Fibroblast of pulmonary artery (primary cell): Measurements from ENCODE around the gene EIF1AX.
"Not testable (repeated sequence)": the region's sequence is repeated elsewhere in the genome, so short reads cannot be mapped to it uniquely, and the experiment has no call there.

Experiments
- DNase-seq: peaks from one replicate; pipeline ENCODE4 v3.0.0-alpha.2; 2010; ENCODE audit warnings: low read depth
- H3K4me3 ChIP-seq: replicated peaks from 2 replicates; pipeline ENCODE4 v1.5.1; 2011; ENCODE audit warnings: low read depth, mild to moderate bottlenecking, control low read depth, low read length, moderate library complexity
- CTCF ChIP-seq: IDR thresholded peaks from 2 replicates; pipeline ENCODE4 v1.5.1; 2011; ENCODE audit warnings: mild to moderate bottlenecking, control low read depth, low read length, inconsistent platforms; ENCODE audit errors: missing control alignments

EIF1AX gene

GRCh38 chrX:20171887-20172286 is 30.2 kb upstream of the EIF1AX start:
- no peak for DNase-seq
- TF ChIP-seq CTCF: no peak
- no peak overlapping the region for H3K4me3 ChIP-seq

GRCh38 chrX:20162516-20162915 is 20.9 kb upstream of the EIF1AX start:
- not testable (repeated sequence) for DNase-seq, H3K4me3 ChIP-seq

GRCh38 chrX:20159797-20160385 is 18.3 kb upstream of the EIF1AX start:
- no peak for TF ChIP-seq CTCF
- no peak overlapping the region for H3K4me3 ChIP-seq
- DNase-seq: no peak

GRCh38 chrX:20151689-20152088 is 10.1 kb upstream of the EIF1AX start:
- no peak for DNase-seq
- H3K4me3 ChIP-seq: no peak overlapping the region
- TF ChIP-seq CTCF: no peak

- no peak overlapping the region for H3K4me3 ChIP-seq
- TF ChIP-seq CTCF: no peak
- DNase-seq: no peak
Observed at GRCh38 chrX:20149326-20149725, 7.7 kb upstream of the EIF1AX start.

- DNase-seq: no peak
- TF ChIP-seq CTCF: no peak
- no peak overlapping the region for H3K4me3 ChIP-seq
Observed at GRCh38 chrX:20147561-20147960, 5.9 kb upstream of the EIF1AX start.

- no peak overlapping the region for H3K4me3 ChIP-seq
- peak; percentile 33 for DNase-seq
- TF ChIP-seq CTCF: no peak
Observed at GRCh38 chrX:20144491-20144890, 2.9 kb upstream of the EIF1AX start.
